ENCODE data around the gene SLC15A2.
"Not testable (repeated sequence)": the region's sequence is repeated elsewhere in the genome, so short reads cannot be mapped to it uniquely, and the experiment has no call there.

Gene SLC15A2

GRCh38 chr3:121894301-121894990 lies at the start of gene SLC15A2:
TSS of gene SLC15A2 (plus strand) at chr3:121894401. CDS start at chr3:121894477, 76 bp downstream.
- no peak for DNase-seq

GRCh38 chr3:121844892-121845291 lies 49.3 kb upstream of the SLC15A2 start:
- no peak for DNase-seq

- DNase-seq, result no peak
Measured at GRCh38 chr3:121852256-121852655, 41.9 kb upstream of the SLC15A2 start.

GRCh38 chr3:121855555-121855954 lies 38.6 kb upstream of the SLC15A2 start:
- DNase-seq, result no peak

GRCh38 chr3:121857778-121858177 lies 36.4 kb upstream of the SLC15A2 start:
- DNase-seq, result not testable (repeated sequence)

- DNase-seq, result not testable (repeated sequence)
Measured at GRCh38 chr3:121863247-121863646, 31.0 kb upstream of the SLC15A2 start.

GRCh38 chr3:121863801-121864200 lies 30.4 kb upstream of the SLC15A2 start:
- no peak for DNase-seq

GRCh38 chr3:121869736-121870135 lies 24.5 kb upstream of the SLC15A2 start:
- no peak for DNase-seq

GRCh38 chr3:121870717-121871116 lies 23.5 kb upstream of the SLC15A2 start:
- no peak for DNase-seq

GRCh38 chr3:121871430-121871829 lies 22.8 kb upstream of the SLC15A2 start:
- no peak for DNase-seq

GRCh38 chr3:121878411-121878810 lies 15.8 kb upstream of the SLC15A2 start:
- no peak for DNase-seq

- DNase-seq, result no peak
Measured at GRCh38 chr3:121883507-121883906, 10.7 kb upstream of the SLC15A2 start.

GRCh38 chr3:121885386-121885785 lies 8.8 kb upstream of the SLC15A2 start:
- no peak for DNase-seq

- DNase-seq, result no peak
Measured at GRCh38 chr3:121895121-121895520, 920 bp downstream of the SLC15A2 start.

- no peak for DNase-seq
Measured at GRCh38 chr3:121895736-121896135, 1.5 kb downstream of the SLC15A2 start.

- DNase-seq, result no peak
Measured at GRCh38 chr3:121896823-121897222, 2.6 kb downstream of the SLC15A2 start.

GRCh38 chr3:121897296-121897695 lies 3.1 kb downstream of the SLC15A2 start:
- no peak for DNase-seq

- DNase-seq, result no peak
Measured at GRCh38 chr3:121913305-121913990, 19.2 kb downstream of the SLC15A2 start.

GRCh38 chr3:121914081-121914998 lies 20.1 kb downstream of the SLC15A2 start:
- DNase-seq, result no peak

GRCh38 chr3:121916189-121916588 lies 22.0 kb downstream of the SLC15A2 start:
- no peak for DNase-seq

GRCh38 chr3:121918779-121919483 lies 24.7 kb downstream of the SLC15A2 start:
- DNase-seq, result no peak

GRCh38 chr3:121924734-121925133 lies 30.5 kb downstream of the SLC15A2 start:
- DNase-seq, result no peak

- no peak for DNase-seq
Measured at GRCh38 chr3:121926380-121926779, 32.2 kb downstream of the SLC15A2 start.
